Gastroesophageal sphincter (tissue), 3 donors: ENCODE measurements around the gene STK32B.

Experiments used
- CTCF ChIP-seq, 4 experiments: fragments of 200-600 bp in 2 of 4; fragments of 450-650 bp in 2 of 4; sonication (generic) in 1 of 4; IDR thresholded peaks; one replicate each; pipeline ENCODE4 v1.5.1; 2017 to 2019; ENCODE audit warnings: antibody characterized with exemption in 4 of 4, mild to moderate bottlenecking in 2 of 4, moderate library complexity in 2 of 4
- POLR2A ChIP-seq, 2 donors: fragments of 450-650 bp; IDR thresholded peaks; one replicate each; pipeline ENCODE4 v1.6.1; 2017; ENCODE audit warnings: antibody characterized with exemption in 2 of 2, mild to moderate bottlenecking in 2 of 2, moderate library complexity in 1 of 2
- POLR2AphosphoS5 ChIP-seq: sonication (generic); formaldehyde crosslinking; IDR thresholded peaks from one replicate; pipeline ENCODE4 v1.6.1; 2017; ENCODE audit warnings: antibody characterized with exemption

DNA sequence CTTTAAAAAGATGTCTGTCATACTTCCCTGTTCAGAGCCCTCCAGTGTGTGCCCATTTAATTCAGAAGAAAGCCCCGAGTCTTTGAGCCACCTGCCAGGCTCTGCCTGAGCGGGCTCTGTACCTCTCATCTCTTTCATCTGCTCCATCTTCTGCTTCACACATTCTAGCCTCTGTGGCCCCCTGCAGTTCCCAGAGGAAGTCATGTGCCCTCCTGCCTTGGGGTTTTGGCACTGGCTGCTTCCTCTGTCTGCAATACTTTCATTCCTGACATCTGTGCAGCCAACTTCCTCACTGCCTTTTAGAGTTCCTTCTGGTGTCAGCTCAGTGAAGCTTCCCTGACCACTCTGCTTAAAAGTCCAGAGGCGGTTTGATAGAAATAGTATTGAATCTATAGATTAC, 6.2 kb upstream of the STK32B start:
- TF ChIP-seq CTCF (IDR thresholded peaks at IDR 0.05) (no peak), POLR2AphosphoS5 (no peak), POLR2A (IDR thresholded peaks at IDR 0.05) (no peak)
